HepG2 (cell line): Measurements from ENCODE around the gene ABCA8. TPM values are rescaled to one million over a fixed set of nuclear protein-coding genes. Genes with fewer than 3 reads are reported as not detected.

Source experiments
- ARID4A ChIP-seq: sonication (generic); formaldehyde crosslinking; IDR thresholded peaks from 2 replicates; pipeline ENCODE4 v1.5.0; 2020; ENCODE audit warnings: mild to moderate bottlenecking, missing genetic modification reagents, borderline replicate concordance
- ASH2L ChIP-seq: fragments of 300-600, 200-600 bp; sonication (generic); IDR thresholded peaks from 2 replicates; pipeline ENCODE4 v1.7.0; 2017; ENCODE audit warnings: low read depth, mild to moderate bottlenecking, moderate library complexity, mixed read lengths, low read length; ENCODE audit not compliant: insufficient read length
- EHMT2 ChIP-seq: fragments of 200-600 bp; sonication (generic); IDR thresholded peaks from 2 replicates; pipeline ENCODE4 v1.7.0; 2017; ENCODE audit warnings: antibody characterized with exemption, low read depth, low read length, borderline replicate concordance
- GFI1 ChIP-seq: sonication (generic); formaldehyde crosslinking; IDR thresholded peaks from 2 replicates; pipeline ENCODE4 v1.5.0; 2020; ENCODE audit warnings: missing genetic modification reagents, mild to moderate bottlenecking, borderline replicate concordance
- HDAC2 ChIP-seq: sonication (generic); formaldehyde crosslinking; IDR thresholded peaks from 2 replicates; pipeline ENCODE4 v1.4.0; 2020; ENCODE audit warnings: missing genetic modification reagents
- IRF9 ChIP-seq: sonication (generic); formaldehyde crosslinking; IDR thresholded peaks from 2 replicates; pipeline ENCODE4 v1.8.0; 2022; ENCODE audit warnings: missing genetic modification reagents, mild to moderate bottlenecking, borderline replicate concordance
- JUN ChIP-seq: sonication (generic); formaldehyde crosslinking; IDR thresholded peaks from 2 replicates; pipeline ENCODE4 v1.4.0; 2020; ENCODE audit warnings: mild to moderate bottlenecking, missing genetic modification reagents
- MAZ ChIP-seq, 2 experiments: sonication (generic) in 1 of 2; formaldehyde crosslinking in 1 of 2; IDR thresholded peaks; 2 replicates each; pipeline versions ENCODE4 v1.5.0 to v1.6.1; 2012 to 2020; ENCODE audit warnings: low read depth in 2 of 2, mild to moderate bottlenecking in 2 of 2, borderline replicate concordance in 1 of 2, improper control_type of control experiment in 1 of 2, low read length in 1 of 2, missing genetic modification reagents in 1 of 2, moderate library complexity in 1 of 2
- RELA ChIP-seq: sonication (generic); formaldehyde crosslinking; IDR thresholded peaks from 2 replicates; pipeline ENCODE4 v1.4.0; 2020; ENCODE audit warnings: missing genetic modification reagents
- RFXAP ChIP-seq: sonication (generic); formaldehyde crosslinking; IDR thresholded peaks from 2 replicates; pipeline ENCODE4 v1.4.0; 2020; ENCODE audit warnings: missing genetic modification reagents, borderline replicate concordance
- RXRB ChIP-seq: IDR thresholded peaks from 2 replicates; pipeline ENCODE4 v1.6.1; 2016; ENCODE audit warnings: borderline replicate concordance, missing genetic modification reagents, missing compliant biosample characterization
- SKI ChIP-seq: fragments of 450-650 bp; IDR thresholded peaks from one replicate; pipeline ENCODE4 v1.6.1; 2018; ENCODE audit warnings: mild to moderate bottlenecking; ENCODE audit not compliant: partially characterized antibody
- TARDBP ChIP-seq: sonication (generic); formaldehyde crosslinking; IDR thresholded peaks from 2 replicates; pipeline ENCODE4 v1.8.0; 2022; ENCODE audit warnings: mild to moderate bottlenecking, missing genetic modification reagents
- ZNF17 ChIP-seq: sonication (generic); formaldehyde crosslinking; IDR thresholded peaks from 2 replicates; pipeline ENCODE4 v1.5.0; 2020; ENCODE audit warnings: mild to moderate bottlenecking, missing genetic modification reagents
- ZNF335 ChIP-seq: sonication (generic); formaldehyde crosslinking; IDR thresholded peaks from 2 replicates; pipeline ENCODE4 v1.4.0; 2020; ENCODE audit warnings: missing genetic modification reagents
- ZNF556 ChIP-seq: sonication (generic); formaldehyde crosslinking; IDR thresholded peaks from 2 replicates; pipeline ENCODE4 v1.4.0; 2020; ENCODE audit warnings: mild to moderate bottlenecking, missing genetic modification reagents, borderline replicate concordance
- ZNF562 ChIP-seq: sonication (generic); formaldehyde crosslinking; IDR thresholded peaks from 2 replicates; pipeline ENCODE4 v1.8.0; 2022; ENCODE audit warnings: missing genetic modification reagents, borderline replicate concordance
- ZNF564 ChIP-seq: sonication (generic); formaldehyde crosslinking; IDR thresholded peaks from 2 replicates; pipeline ENCODE4 v1.8.1; 2023; ENCODE audit warnings: mild to moderate bottlenecking, missing genetic modification reagents
- ZNF580 ChIP-seq: IDR thresholded peaks from 2 replicates; pipeline ENCODE4 v1.6.1; 2016; ENCODE audit warnings: low read depth, borderline replicate concordance
- ZNF704 ChIP-seq: sonication (generic); formaldehyde crosslinking; IDR thresholded peaks from 2 replicates; pipeline ENCODE4 v1.8.1; 2023; ENCODE audit warnings: mild to moderate bottlenecking, inconsistent platforms, moderate library complexity, missing genetic modification reagents, borderline replicate concordance
- ZSCAN29 ChIP-seq: sonication (generic); formaldehyde crosslinking; conservative IDR thresholded peaks from 2 replicates; pipeline ENCODE4 v1.4.0; 2020; ENCODE audit warnings: mild to moderate bottlenecking, missing genetic modification reagents
- ZSCAN30 ChIP-seq: sonication (generic); formaldehyde crosslinking; IDR thresholded peaks from 2 replicates; pipeline ENCODE4 v1.5.0; 2020; ENCODE audit warnings: mild to moderate bottlenecking, missing genetic modification reagents
- polyA plus RNA-seq, 8 experiments: library from polyadenylated mRNA; depleted of rRNA in 3 of 8; stranded (reverse) in 7 of 8; unstranded in 1 of 8; fragments of >200 nt; fragmentation: Illumina TruSeq in 4 of 8; extraction: Trizol in 4 of 8; gene quantifications; 2 replicates each; pipeline versions ENCODE4 v1.2.1 to v1.2.3, GENCODE V29; 2011 to 2016; ENCODE audit warnings: low read depth in 4 of 8, missing spikeins in 1 of 8, mixed read lengths in 1 of 8; ENCODE audit not compliant: insufficient read depth in 1 of 8
- total RNA-seq, 5 experiments: library from RNA; depleted of rRNA; stranded (reverse); fragments of >200 nt; fragmentation: Illumina TruSeq; extraction: Trizol; gene quantifications; 2 replicates each; pipeline ENCODE4 v1.2.3, GENCODE V29; 2016; ENCODE audit warnings: low read depth in 1 of 5

Gene ABCA8
- total and polyA plus RNA-seq, 2 of the 13 experiments (the other 11 are each of a cell fraction or from before 2014, with no cell fraction given): 0.05 to 0.18 TPM

- TF ChIP-seq ARID4A (CRISPR knock-in tag) (peak; percentile 14; the same call in 1 of the 2 replicates), ZNF564 (CRISPR knock-in tag) (no peak), ZNF17 (no peak), EHMT2 (peak; percentile 91; the same call in 1 of the 2 replicates), SKI (peak; percentile 50), GFI1 (0 out of 2 replicates have a peak, but pooled peaks have one; percentile 47), ZNF556 (CRISPR knock-in tag) (peak; percentile 23; the same call in 1 of the 2 replicates), RFXAP (CRISPR knock-in tag) (peak; percentile 60; the same call in 1 of the 2 replicates), ZNF580 (peak; percentile 43; the same call in 1 of the 2 replicates), RXRB (CRISPR knock-in tag) (peak; percentile 61; the same call in 1 of the 2 replicates), ZNF704 (CRISPR knock-in tag) (no peak), ZSCAN30 (CRISPR knock-in tag) (0 out of 2 replicates have a peak, but pooled peaks have one; percentile 27), IRF9 (CRISPR knock-in tag) (no peak), ZNF562 (CRISPR knock-in tag) (no peak), JUN (CRISPR knock-in tag) (no peak), ZNF335 (CRISPR knock-in tag) (no peak), ZSCAN29 (CRISPR knock-in tag) (0 out of 2 replicates have a peak, but pooled peaks have one; percentile 66), MAZ (IDR thresholded peaks at IDR 0.05; ENCODE audit: borderline replicate concordance, low read depth, low read length) (no peak), MAZ (CRISPR knock-in tag; IDR thresholded peaks at IDR 0.05; ENCODE audit: low read depth) (0 out of 2 replicates have a peak, but pooled peaks have one; percentile 31), RELA (CRISPR knock-in tag) (no peak), ASH2L (peak; percentile 71), TARDBP (CRISPR knock-in tag) (no peak), HDAC2 (CRISPR knock-in tag) (0 out of 2 replicates have a peak, but pooled peaks have one; percentile 34)
Observed at GRCh38 chr17:68937890-68938514, 17.2 kb downstream of the ABCA8 start (continued).
